Measurements from ENCODE around the gene GCGR. TPM values are rescaled to one million over a fixed set of nuclear protein-coding genes. Genes with fewer than 3 reads are reported as not detected.

Gene GCGR
- total and polyA plus RNA-seq, 2 of the 13 experiments (the other 11 are each of a cell fraction or from before 2014, with no cell fraction given), result 0.04 to 0.13 TPM

- TF ChIP-seq, protein P1, sequence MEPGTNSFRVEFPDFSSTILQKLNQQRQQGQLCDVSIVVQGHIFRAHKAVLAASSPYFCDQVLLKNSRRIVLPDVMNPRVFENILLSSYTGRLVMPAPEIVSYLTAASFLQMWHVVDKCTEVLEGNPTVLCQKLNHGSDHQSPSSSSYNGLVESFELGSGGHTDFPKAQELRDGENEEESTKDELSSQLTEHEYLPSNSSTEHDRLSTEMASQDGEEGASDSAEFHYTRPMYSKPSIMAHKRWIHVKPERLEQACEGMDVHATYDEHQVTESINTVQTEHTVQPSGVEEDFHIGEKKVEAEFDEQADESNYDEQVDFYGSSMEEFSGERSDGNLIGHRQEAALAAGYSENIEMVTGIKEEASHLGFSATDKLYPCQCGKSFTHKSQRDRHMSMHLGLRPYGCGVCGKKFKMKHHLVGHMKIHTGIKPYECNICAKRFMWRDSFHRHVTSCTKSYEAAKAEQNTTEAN (CRISPR knock-in tag; conservative IDR thresholded peaks at IDR 0.05), result peak; percentile 85; the same call in 1 of the 2 replicates
- TF ChIP-seq AFF4 (CRISPR knock-in tag; IDR thresholded peaks at IDR 0.05) (no peak; the same call in 1 of the 2 replicates), ZNF142 (CRISPR knock-in tag; IDR thresholded peaks at IDR 0.05) (peak; percentile 93; the same call in 1 of the 2 replicates), MBNL3 (CRISPR knock-in tag; conservative IDR thresholded peaks at IDR 0.05) (no peak), PRDM10 (CRISPR knock-in tag; IDR thresholded peaks at IDR 0.05; ENCODE audit: low read depth) (no peak), ZIK1 (CRISPR knock-in tag; IDR thresholded peaks at IDR 0.05; ENCODE audit: borderline replicate concordance, low read depth) (peak; percentile 79; the same call in 1 of the 2 replicates), JARID2 (CRISPR knock-in tag; IDR thresholded peaks at IDR 0.05; ENCODE audit: insufficient replicate concordance) (no peak), ZFP37 (CRISPR knock-in tag; IDR thresholded peaks at IDR 0.05; ENCODE audit: borderline replicate concordance) (no peak), ZFAT (CRISPR knock-in tag; conservative IDR thresholded peaks at IDR 0.05) (0 out of 2 replicates have a peak, but pooled peaks have one; percentile 75), HOXA3 (CRISPR knock-in tag; IDR thresholded peaks at IDR 0.05) (peak; percentile 86), ISL2 (CRISPR knock-in tag; IDR thresholded peaks at IDR 0.05) (peak; percentile 70; the same call in 1 of the 2 replicates), SOX5 (CRISPR knock-in tag; IDR thresholded peaks at IDR 0.05; ENCODE audit: borderline replicate concordance) (peak; percentile 32; the same call in 1 of the 2 replicates), GZF1 (CRISPR knock-in tag; IDR thresholded peaks at IDR 0.05) (no peak)
Observed at GRCh38 chr17:81833160-81833920, 29.4 kb downstream of the GCGR start, which contains the start of gene MCRIP1 (continued).

Data from HepG2 (cell line).